Skeletal muscle cell (primary cell): ENCODE measurements around the gene TBC1D17.

ENCODE experiments used
- DNase-seq: peaks from one replicate; pipeline ENCODE4 v3.0.0-alpha.2; 2010; ENCODE audit warnings: low read depth
- H3K4me3 ChIP-seq: 2 replicates; pipeline ENCODE4 v1.5.1; 2011; ENCODE audit warnings: low read depth, mild to moderate bottlenecking, control low read depth, low read length, moderate library complexity

Gene TBC1D17

DNA sequence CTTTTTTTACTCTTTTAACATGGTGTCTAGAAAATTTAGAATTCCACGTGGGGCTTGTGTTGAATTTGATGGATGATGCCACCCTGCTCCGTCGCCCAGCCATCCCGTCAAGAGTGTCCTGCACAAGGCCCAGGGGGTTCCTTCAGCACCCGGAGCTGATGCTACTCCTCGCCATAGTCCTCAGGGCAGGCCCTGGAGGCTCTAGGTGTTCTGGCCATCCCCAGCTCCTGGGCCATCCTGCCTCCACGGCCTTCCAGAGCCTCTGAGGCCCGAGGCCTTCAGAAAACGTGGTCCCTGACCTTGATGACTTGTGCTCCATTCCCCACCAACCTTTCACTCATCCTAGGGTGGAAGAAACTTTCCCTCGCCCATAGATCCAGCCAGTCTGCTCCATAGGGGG lies 3.7 kb upstream of the TBC1D17 start:
- no peak overlapping the region for H3K4me3 ChIP-seq
- DNase-seq = no peak

DNA sequence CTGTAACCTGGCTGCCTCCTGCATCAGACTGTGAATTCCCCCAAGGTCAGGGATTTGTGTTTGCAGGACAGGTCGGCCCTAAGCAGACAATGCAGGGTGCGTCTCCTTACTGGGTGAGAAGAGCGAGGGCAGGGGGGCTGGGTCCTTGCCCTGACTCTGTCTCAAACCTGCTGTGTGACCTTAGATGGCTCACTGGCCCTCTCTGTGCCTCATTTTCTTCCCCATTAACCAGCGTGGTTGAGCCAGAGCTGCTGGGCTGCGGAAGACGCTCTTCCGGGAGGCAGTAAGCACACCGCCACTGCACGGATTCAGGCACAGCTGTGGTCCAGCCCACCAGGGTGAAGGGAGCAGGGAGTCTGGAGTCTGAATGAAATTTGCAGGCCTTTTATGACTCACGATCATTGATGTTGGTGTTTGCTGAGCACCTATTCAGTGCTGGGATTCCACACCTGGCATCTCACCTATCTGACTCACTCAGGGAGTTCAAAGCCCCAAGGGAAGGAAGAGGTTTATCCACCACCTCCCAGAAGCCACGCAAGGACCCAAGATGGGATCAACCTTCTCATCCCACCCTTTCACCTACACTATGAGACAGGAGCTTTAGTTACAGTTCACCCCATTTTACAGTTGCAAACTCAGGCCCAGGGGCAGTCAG lies 2.9 kb upstream of the TBC1D17 start:
- H3K4me3 ChIP-seq = peak overlapping the region; percentile 66
- DNase-seq = no peak

DNA sequence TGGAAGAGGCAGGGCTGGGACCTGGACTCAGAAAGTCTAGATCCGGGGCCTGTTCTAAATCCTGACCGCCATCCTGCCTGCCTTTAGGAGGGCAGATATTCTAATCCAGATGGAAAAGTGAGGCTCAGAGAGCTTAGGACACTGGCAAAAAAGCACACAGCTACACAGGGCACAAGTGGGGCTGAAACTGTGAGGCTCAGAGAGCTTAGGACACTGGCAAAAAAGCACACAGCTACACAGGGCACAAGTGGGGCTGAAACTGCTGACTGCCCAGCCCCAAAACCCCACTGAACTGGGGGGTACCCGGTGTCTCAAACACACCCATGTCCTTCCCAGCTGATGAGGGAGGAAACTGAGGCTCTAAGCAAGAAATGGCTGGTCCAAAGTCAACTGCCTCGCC lies 2.3 kb upstream of the TBC1D17 start:
- DNase-seq = no peak
- peak overlapping the region; percentile 66 for H3K4me3 ChIP-seq

DNA sequence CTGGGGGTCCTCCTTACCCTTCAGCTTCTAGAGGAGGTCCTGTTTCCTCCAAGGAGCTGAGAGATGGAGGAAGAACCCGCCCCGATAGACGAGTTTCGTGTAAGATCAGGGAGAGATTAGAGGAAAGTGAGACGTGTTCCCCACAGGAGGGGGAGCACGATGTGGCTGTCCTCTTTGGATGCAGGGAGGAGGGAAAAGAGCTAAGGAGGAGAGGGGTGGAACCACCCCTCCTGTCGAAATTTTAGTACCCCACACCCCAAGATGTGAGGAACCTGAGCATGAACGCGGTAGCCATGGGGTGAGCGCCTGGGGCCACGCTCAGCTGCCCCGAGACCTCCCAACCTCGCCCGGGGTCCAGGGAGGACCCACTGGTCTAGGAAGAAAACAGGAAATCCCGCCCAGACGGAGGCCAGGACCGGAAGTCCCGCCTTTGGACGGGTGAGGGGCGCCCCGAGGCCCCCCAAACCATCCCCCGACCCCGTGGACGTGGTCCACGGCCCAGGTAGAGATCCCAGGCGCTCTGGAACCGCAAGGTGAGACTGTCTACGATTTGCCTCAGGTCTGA lies 1.6 kb upstream of the TBC1D17 start:
- H3K4me3 ChIP-seq = peak overlapping the region; percentile 66
- no peak for DNase-seq

GRCh38 chr19:49876422-49877019 lies 981 bp upstream of the TBC1D17 start:
- peak overlapping the region; percentile 66 for H3K4me3 ChIP-seq
- DNase-seq = peak; percentile 97

DNA sequence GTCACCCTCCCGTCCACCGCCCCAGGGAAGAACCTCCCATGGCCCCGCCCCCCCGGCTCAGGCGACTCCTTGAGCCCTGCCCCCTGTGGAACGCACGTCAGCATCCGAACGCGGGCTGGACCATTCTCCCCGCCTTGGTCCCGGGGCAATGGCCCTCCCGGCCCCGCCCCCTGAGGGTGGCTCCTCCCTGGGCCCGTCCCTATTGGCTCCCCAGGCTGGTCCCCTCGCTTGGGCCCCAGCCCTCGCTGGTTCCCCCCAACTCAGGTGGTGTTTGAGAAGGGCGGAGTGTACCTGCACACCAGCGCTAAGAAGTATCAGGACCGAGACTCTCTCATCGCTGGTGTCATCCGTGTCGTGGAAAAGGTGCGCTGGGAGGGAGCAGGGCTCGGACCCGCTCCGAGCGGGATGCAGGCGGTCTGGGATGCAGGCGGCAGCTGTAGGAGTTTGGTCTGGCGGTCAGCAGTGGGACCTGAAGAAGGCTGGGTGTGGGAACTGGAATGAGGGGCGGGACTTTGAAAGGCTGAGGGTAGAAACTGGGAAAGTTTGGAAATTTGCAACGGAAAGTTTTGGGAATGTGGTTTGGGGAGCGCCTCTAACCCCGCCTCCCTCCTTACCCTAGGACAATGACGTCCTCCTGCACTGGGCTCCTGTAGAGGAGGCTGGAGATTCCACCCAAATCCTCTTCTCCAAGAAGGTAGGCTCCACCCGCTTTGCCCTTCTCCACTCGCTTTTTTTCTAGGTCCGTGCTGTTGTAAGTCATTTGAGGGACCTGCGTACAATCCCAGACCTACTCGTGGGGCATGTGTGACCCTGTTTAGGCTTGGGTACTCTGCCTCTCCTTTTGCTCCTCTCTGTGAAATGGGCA lies 609 bp downstream of the TBC1D17 start:
- DNase-seq = peak; percentile 95
- H3K4me3 ChIP-seq = peak overlapping the region; percentile 66

DNA sequence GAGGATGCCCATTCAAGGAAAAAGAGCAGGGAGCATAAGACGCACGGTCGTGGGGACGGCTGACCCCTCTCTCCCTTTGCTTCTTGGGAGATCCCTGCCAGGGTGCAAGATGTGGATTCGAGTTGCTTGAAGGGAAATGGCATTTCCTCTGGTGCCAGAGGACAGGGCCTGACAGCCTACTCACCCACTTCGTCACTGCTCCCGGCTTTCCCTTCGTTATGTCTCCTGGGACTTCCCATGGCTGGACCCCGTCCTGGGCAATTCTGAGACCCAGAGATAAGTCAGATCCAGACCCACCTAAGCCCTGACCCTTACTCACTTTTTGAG lies 1.2 kb downstream of the TBC1D17 start:
- DNase-seq = no peak
- peak overlapping the region; percentile 66 for H3K4me3 ChIP-seq

- no peak overlapping the region for H3K4me3 ChIP-seq
- DNase-seq = no peak
These were observed 1.9 kb downstream of the TBC1D17 start for GRCh38 chr19:49879243-49879963.

DNA sequence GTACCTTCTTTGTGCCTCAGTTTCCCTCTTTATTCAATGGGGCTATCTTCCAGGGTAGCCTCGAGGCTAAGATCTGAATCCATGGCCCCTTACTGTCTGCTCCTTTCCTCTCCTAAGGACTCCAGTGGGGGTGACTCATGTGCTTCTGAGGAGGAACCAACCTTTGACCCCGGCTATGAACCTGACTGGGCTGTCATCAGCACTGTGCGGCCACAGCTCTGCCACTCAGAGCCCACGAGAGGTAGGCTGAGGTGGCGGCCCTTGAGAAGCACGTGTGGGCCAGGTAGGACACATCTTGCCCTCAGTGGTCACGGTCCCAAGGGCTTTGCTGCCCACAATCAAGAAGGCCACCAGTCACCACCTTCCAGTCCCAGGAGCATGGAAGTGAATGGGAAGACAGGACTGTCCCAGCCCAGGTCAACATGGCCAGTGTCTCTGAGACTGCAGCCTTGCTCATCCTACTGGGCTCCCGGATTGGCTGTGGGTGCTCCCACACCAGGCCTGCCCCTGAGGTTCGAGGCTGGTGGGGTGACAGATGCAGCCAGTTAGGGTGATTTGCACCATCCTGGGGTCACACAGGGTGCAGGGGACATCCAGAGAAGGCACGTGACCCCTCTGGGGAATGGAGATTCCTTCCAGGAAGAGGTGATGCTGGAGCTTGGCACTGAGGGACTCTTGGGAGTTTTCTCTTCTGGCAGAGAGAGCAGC lies 2.8 kb downstream of the TBC1D17 start:
- H3K4me3 ChIP-seq = no peak overlapping the region
- DNase-seq = no peak

DNA sequence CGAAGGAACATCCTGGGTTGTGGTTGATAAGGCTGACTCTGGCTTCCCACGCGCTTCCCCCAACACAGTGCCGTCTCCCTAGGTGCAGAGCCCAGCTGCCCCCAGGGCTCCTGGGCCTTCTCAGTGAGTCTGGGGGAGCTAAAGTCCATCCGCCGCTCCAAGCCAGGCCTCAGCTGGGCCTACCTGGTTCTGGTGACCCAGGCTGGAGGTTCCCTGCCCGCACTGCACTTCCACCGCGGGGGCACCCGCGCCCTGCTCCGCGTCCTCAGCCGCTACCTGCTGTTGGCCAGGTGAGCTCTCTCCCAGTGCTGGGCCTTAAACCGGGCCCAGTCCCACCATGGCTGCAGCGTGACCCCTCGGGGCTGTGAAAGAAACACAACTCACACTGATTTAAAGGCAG lies 3.7 kb downstream of the TBC1D17 start:
- no peak overlapping the region for H3K4me3 ChIP-seq
- no peak for DNase-seq

DNA sequence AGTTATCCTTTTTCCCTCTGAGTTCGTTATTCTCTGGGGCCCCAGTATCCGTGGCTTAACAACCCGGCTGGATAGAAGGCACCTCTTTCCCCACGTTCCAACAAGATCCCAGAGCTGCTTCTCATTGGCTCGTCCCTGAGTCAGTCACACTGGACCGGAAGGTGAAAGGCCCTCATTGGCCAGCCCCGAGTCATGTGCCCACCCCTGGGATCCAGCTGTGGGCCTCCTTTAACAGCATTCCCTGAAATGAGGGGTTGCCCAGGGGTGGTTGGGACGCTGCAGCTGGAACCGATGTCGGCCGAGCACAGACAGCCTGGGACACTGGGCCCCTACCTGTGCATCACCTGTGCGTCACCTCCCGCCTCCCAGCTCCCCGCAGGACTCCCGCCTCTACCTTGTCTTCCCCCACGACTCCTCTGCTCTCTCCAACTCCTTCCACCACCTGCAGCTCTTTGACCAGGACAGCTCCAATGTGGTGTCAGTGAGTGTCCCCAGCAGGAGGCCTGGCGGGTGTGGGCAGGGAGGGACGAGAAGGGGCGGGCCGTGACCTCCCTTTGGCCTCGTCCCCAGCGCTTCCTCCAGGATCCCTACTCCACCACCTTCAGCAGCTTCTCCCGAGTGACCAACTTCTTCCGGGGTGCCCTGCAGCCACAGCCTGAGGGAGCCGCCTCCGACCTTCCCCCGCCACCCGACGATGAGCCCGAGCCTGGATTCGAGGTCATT lies 4.3 kb downstream of the TBC1D17 start:
- no peak for DNase-seq
- H3K4me3 ChIP-seq = no peak overlapping the region

GRCh38 chr19:49882643-49883042 lies 5.1 kb downstream of the TBC1D17 start:
- H3K4me3 ChIP-seq = no peak overlapping the region
- DNase-seq = no peak

- no peak overlapping the region for H3K4me3 ChIP-seq
- no peak for DNase-seq
These were observed 5.6 kb downstream of the TBC1D17 start for GRCh38 chr19:49883094-49883493.

- no peak overlapping the region for H3K4me3 ChIP-seq
- no peak for DNase-seq
These were observed 6.6 kb downstream of the TBC1D17 start for GRCh38 chr19:49884109-49884508.

- DNase-seq = no peak
- H3K4me3 ChIP-seq = no peak overlapping the region
These were observed 7.3 kb downstream of the TBC1D17 start for GRCh38 chr19:49884760-49885159.

- no peak overlapping the region for H3K4me3 ChIP-seq
- no peak for DNase-seq
These were observed 9.6 kb downstream of the TBC1D17 start for GRCh38 chr19:49887037-49887664.

- DNase-seq = no peak
- no peak overlapping the region for H3K4me3 ChIP-seq
These were observed 10.4 kb downstream of the TBC1D17 start for GRCh38 chr19:49887665-49888509.
